Measurements from ENCODE around the gene LDB3.

Gene LDB3

GRCh38 chr10:86651631-86652331 is 16.5 kb upstream of the LDB3 start:
- H3K4me3 ChIP-seq (ENCODE audit: low read depth, low read length), result no peak overlapping the region
- no peak for TF ChIP-seq CTCF (IDR thresholded peaks at IDR 0.05; ENCODE audit: low read depth, low read length, missing control alignments)
- DNase-seq (ENCODE audit: low read depth), result no peak

GRCh38 chr10:86652361-86653202 is 15.7 kb upstream of the LDB3 start:
- no peak for TF ChIP-seq CTCF (IDR thresholded peaks at IDR 0.05; ENCODE audit: low read depth, low read length, missing control alignments)
- DNase-seq (ENCODE audit: low read depth), result no peak
- H3K4me3 ChIP-seq (ENCODE audit: low read depth, low read length), result no peak overlapping the region

GRCh38 chr10:86653379-86653778 is 14.9 kb upstream of the LDB3 start:
- no peak for DNase-seq (ENCODE audit: low read depth)
- TF ChIP-seq CTCF (IDR thresholded peaks at IDR 0.05; ENCODE audit: low read depth, low read length, missing control alignments), result no peak
- H3K4me3 ChIP-seq (ENCODE audit: low read depth, low read length), result no peak overlapping the region

GRCh38 chr10:86653987-86654386 is 14.3 kb upstream of the LDB3 start:
- no peak overlapping the region for H3K4me3 ChIP-seq (ENCODE audit: low read depth, low read length)
- no peak for TF ChIP-seq CTCF (IDR thresholded peaks at IDR 0.05; ENCODE audit: low read depth, low read length, missing control alignments)
- DNase-seq (ENCODE audit: low read depth), result no peak

- no peak for DNase-seq (ENCODE audit: low read depth)
Measured at GRCh38 chr10:86654411-86655172, 13.7 kb upstream of the LDB3 start, which contains the start of gene OPN4. Gene OPN4 (plus strand): TSS chr10:86654547. CDS start chr10:86654784, 237 bp downstream.

GRCh38 chr10:86655173-86655540 is 13.2 kb upstream of the LDB3 start:
- no peak for DNase-seq (ENCODE audit: low read depth)
- no peak for TF ChIP-seq CTCF (IDR thresholded peaks at IDR 0.05; ENCODE audit: low read depth, low read length, missing control alignments)
- H3K4me3 ChIP-seq (ENCODE audit: low read depth, low read length), result no peak overlapping the region

More at GRCh38 chr10:86654411-86655172, 13.7 kb upstream of the LDB3 start, which contains the start of gene OPN4:
- no peak for TF ChIP-seq CTCF (IDR thresholded peaks at IDR 0.05; ENCODE audit: low read depth, low read length, missing control alignments)
- H3K4me3 ChIP-seq (ENCODE audit: low read depth, low read length), result no peak within 1 kb of the TSS

All from GM12864 (cell line).